SK-N-SH treated with all-trans-retinoic acid at 6 μM for 48 hours (cell line): ENCODE results near the gene CHN1.

ENCODE experiments used
- ATAC-seq: fragments of 200-7000 bp; cut with Tn5 transposase; 3 replicates; pipeline ENCODE4 v1.9.1; 2020; ENCODE audit warnings: mild to moderate bottlenecking, moderate library complexity
- ARNTL ChIP-seq: fragments of 450-650 bp; formaldehyde crosslinking; IDR thresholded peaks from 2 replicates; pipeline ENCODE4 v1.5.0; 2020; ENCODE audit warnings: low read depth, mild to moderate bottlenecking, moderate library complexity, borderline replicate concordance
- BACH2 ChIP-seq: fragments of 250-450 bp; sonication (Bioruptor Pico); IDR thresholded peaks from 2 replicates; pipeline ENCODE4 v1.9.0; 2021; ENCODE audit warnings: mild to moderate bottlenecking, borderline replicate concordance
- CSDC2 ChIP-seq: fragments of 250-450 bp; sonication (Bioruptor Pico); IDR thresholded peaks from 2 replicates; pipeline ENCODE4 v1.5.0; 2020; ENCODE audit warnings: mild to moderate bottlenecking, moderate library complexity
- ESRRG ChIP-seq: fragments of 250-450 bp; sonication (Bioruptor Pico); IDR thresholded peaks from 2 replicates; pipeline ENCODE4 v1.6.1; 2021; ENCODE audit warnings: mild to moderate bottlenecking
- GLIS3 ChIP-seq: fragments of 250-450 bp; sonication (Bioruptor Pico); IDR thresholded peaks from 2 replicates; pipeline ENCODE4 v1.5.0; 2020; ENCODE audit warnings: mild to moderate bottlenecking, moderate library complexity
- ISL1 ChIP-seq: fragments of 250-450 bp; sonication (Bioruptor Pico); IDR thresholded peaks from 2 replicates; pipeline ENCODE4 v2.1.2; 2022; ENCODE audit warnings: mild to moderate bottlenecking, moderate library complexity
- OSR1 ChIP-seq: fragments of 250-450 bp; sonication (Bioruptor Pico); IDR thresholded peaks from 2 replicates; pipeline ENCODE4 v1.8.0; 2022; ENCODE audit warnings: moderate library complexity, mild to moderate bottlenecking, inconsistent platforms
- PPARA ChIP-seq: fragments of 250-450 bp; sonication (Bioruptor Pico); IDR thresholded peaks from 2 replicates; pipeline ENCODE4 v1.5.0; 2020; ENCODE audit warnings: mild to moderate bottlenecking, borderline replicate concordance
- RARB ChIP-seq: fragments of 250-450 bp; sonication (Bioruptor Pico); IDR thresholded peaks from 2 replicates; pipeline ENCODE4 v1.8.0; 2021; ENCODE audit warnings: mild to moderate bottlenecking, moderate library complexity
- SNAI2 ChIP-seq: fragments of 250-450 bp; sonication (Bioruptor Pico); IDR thresholded peaks from 2 replicates; pipeline ENCODE4 v1.5.0; 2020; ENCODE audit warnings: mild to moderate bottlenecking, moderate library complexity
- TCF4 ChIP-seq: fragments of 250-450 bp; sonication (Bioruptor Pico); IDR thresholded peaks from 2 replicates; pipeline ENCODE4 v1.8.0; 2021; ENCODE audit warnings: mild to moderate bottlenecking, moderate library complexity, borderline replicate concordance
- TOX ChIP-seq: fragments of 250-450 bp; sonication (Bioruptor Pico); IDR thresholded peaks from 2 replicates; pipeline ENCODE4 v1.8.0; 2021; ENCODE audit warnings: mild to moderate bottlenecking, moderate library complexity, borderline replicate concordance
- ZC3H10 ChIP-seq: fragments of 250-450 bp; sonication (Bioruptor Pico); IDR thresholded peaks from 2 replicates; pipeline ENCODE4 v1.5.1; 2021; ENCODE audit warnings: mild to moderate bottlenecking, moderate library complexity
- ZFP3 ChIP-seq: fragments of 250-450 bp; sonication (Bioruptor Pico); IDR thresholded peaks from 2 replicates; pipeline ENCODE4 v1.5.0; 2020; ENCODE audit warnings: mild to moderate bottlenecking, moderate library complexity
- ZNF565 ChIP-seq: fragments of 450-650 bp; formaldehyde crosslinking; conservative IDR thresholded peaks from 2 replicates; pipeline ENCODE4 v1.5.0; 2020; ENCODE audit warnings: low read depth, mild to moderate bottlenecking, moderate library complexity
- ZNF8 ChIP-seq: fragments of 450-650 bp; formaldehyde crosslinking; IDR thresholded peaks from 2 replicates; pipeline ENCODE4 v1.5.0; 2020; ENCODE audit warnings: mild to moderate bottlenecking, moderate library complexity
- TF ChIP-seq, protein P1 (sequence below): fragments of 250-450 bp; sonication (Bioruptor Pico); IDR thresholded peaks from 2 replicates; pipeline ENCODE4 v1.5.0; 2020; ENCODE audit warnings: mild to moderate bottlenecking, moderate library complexity
- TF ChIP-seq, protein P2 (sequence below): fragments of 250-450 bp; sonication (Bioruptor Pico); IDR thresholded peaks from 2 replicates; pipeline ENCODE4 v1.5.1; 2020; ENCODE audit warnings: low read depth, mild to moderate bottlenecking, moderate library complexity
- TF ChIP-seq, protein P3 (sequence below): fragments of 250-450 bp; sonication (Bioruptor Pico); IDR thresholded peaks from 2 replicates; pipeline ENCODE4 v1.8.0; 2020; ENCODE audit warnings: mild to moderate bottlenecking, moderate library complexity, borderline replicate concordance
- TF ChIP-seq, protein P4 (sequence below): fragments of 250-450 bp; sonication (Bioruptor Pico); IDR thresholded peaks from 2 replicates; pipeline ENCODE4 v1.5.1; 2021; ENCODE audit warnings: mild to moderate bottlenecking, moderate library complexity
- TF ChIP-seq, protein P5 (sequence below): fragments of 250-450 bp; sonication (Bioruptor Pico); IDR thresholded peaks from 2 replicates; pipeline ENCODE4 v1.8.0; 2021; ENCODE audit warnings: low read depth, mild to moderate bottlenecking, moderate library complexity, borderline replicate concordance

The CHN1 gene

GRCh38 chr2:174897286-174897685 lies 107.9 kb downstream of the CHN1 start:
- TF ChIP-seq, protein P1, sequence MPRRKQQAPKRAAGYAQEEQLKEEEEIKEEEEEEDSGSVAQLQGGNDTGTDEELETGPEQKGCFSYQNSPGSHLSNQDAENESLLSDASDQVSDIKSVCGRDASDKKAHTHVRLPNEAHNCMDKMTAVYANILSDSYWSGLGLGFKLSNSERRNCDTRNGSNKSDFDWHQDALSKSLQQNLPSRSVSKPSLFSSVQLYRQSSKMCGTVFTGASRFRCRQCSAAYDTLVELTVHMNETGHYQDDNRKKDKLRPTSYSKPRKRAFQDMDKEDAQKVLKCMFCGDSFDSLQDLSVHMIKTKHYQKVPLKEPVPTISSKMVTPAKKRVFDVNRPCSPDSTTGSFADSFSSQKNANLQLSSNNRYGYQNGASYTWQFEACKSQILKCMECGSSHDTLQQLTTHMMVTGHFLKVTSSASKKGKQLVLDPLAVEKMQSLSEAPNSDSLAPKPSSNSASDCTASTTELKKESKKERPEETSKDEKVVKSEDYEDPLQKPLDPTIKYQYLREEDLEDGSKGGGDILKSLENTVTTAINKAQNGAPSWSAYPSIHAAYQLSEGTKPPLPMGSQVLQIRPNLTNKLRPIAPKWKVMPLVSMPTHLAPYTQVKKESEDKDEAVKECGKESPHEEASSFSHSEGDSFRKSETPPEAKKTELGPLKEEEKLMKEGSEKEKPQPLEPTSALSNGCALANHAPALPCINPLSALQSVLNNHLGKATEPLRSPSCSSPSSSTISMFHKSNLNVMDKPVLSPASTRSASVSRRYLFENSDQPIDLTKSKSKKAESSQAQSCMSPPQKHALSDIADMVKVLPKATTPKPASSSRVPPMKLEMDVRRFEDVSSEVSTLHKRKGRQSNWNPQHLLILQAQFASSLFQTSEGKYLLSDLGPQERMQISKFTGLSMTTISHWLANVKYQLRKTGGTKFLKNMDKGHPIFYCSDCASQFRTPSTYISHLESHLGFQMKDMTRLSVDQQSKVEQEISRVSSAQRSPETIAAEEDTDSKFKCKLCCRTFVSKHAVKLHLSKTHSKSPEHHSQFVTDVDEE (CRISPR knock-in tag) = no peak
- TF ChIP-seq ESRRG (no peak), OSR1 (CRISPR knock-in tag) (no peak), BACH2 (no peak), TCF4 (CRISPR knock-in tag) (no peak), ARNTL (CRISPR knock-in tag) (no peak), SNAI2 (no peak), CSDC2 (CRISPR knock-in tag) (no peak), TOX (no peak), ISL1 (CRISPR knock-in tag) (no peak), PPARA (CRISPR knock-in tag) (no peak), ZNF8 (CRISPR knock-in tag) (no peak)
- TF ChIP-seq, protein P2, sequence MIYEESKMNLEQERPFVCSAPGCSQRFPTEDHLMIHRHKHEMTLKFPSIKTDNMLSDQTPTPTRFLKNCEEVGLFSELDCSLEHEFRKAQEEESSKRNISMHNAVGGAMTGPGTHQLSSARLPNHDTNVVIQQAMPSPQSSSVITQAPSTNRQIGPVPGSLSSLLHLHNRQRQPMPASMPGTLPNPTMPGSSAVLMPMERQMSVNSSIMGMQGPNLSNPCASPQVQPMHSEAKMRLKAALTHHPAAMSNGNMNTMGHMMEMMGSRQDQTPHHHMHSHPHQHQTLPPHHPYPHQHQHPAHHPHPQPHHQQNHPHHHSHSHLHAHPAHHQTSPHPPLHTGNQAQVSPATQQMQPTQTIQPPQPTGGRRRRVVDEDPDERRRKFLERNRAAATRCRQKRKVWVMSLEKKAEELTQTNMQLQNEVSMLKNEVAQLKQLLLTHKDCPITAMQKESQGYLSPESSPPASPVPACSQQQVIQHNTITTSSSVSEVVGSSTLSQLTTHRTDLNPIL = no peak
- TF ChIP-seq, protein P3, sequence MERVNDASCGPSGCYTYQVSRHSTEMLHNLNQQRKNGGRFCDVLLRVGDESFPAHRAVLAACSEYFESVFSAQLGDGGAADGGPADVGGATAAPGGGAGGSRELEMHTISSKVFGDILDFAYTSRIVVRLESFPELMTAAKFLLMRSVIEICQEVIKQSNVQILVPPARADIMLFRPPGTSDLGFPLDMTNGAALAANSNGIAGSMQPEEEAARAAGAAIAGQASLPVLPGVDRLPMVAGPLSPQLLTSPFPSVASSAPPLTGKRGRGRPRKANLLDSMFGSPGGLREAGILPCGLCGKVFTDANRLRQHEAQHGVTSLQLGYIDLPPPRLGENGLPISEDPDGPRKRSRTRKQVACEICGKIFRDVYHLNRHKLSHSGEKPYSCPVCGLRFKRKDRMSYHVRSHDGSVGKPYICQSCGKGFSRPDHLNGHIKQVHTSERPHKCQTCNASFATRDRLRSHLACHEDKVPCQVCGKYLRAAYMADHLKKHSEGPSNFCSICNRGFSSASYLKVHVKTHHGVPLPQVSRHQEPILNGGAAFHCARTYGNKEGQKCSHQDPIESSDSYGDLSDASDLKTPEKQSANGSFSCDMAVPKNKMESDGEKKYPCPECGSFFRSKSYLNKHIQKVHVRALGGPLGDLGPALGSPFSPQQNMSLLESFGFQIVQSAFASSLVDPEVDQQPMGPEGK (CRISPR knock-in tag) = no peak

DNA sequence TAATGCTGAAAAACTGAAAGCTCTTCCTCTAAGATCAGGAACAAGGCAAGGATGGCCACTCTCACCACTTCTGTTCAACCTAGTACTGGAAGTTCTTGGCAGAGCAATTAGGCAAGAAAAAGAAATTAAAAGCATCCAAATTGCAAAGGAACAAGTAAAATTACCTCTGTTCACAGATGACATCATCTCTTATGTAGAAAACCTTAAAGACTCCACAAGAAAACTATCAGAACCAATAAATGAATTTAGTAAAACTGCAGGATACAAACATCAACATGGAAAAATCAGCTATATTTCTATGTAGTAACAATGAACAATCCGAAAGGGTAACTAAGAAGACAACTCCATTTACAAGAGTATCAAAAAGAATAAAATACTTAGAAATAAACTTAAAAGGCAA lies 112.2 kb downstream of the CHN1 start:
- ATAC-seq = no peak
- no peak for TF ChIP-seq BACH2
- no peak for TF ChIP-seq ZFP3 (CRISPR knock-in tag)
- no peak for TF ChIP-seq ZNF565 (CRISPR knock-in tag)
- TF ChIP-seq ISL1 (CRISPR knock-in tag) = no peak
- TF ChIP-seq, protein P2 = no peak
- no peak for TF ChIP-seq SNAI2
- TF ChIP-seq OSR1 (CRISPR knock-in tag) = no peak
- no peak for TF ChIP-seq ARNTL (CRISPR knock-in tag)
- TF ChIP-seq TCF4 (CRISPR knock-in tag) = no peak
- no peak for TF ChIP-seq RARB (CRISPR knock-in tag)
- TF ChIP-seq, protein P3 (CRISPR knock-in tag) = no peak

More at GRCh38 chr2:174897286-174897685, 107.9 kb downstream of the CHN1 start:
- no peak for ATAC-seq

- ATAC-seq = no peak
- no peak for TF ChIP-seq TCF4 (CRISPR knock-in tag)
- no peak for TF ChIP-seq ZC3H10 (CRISPR knock-in tag)
- TF ChIP-seq, protein P1 (CRISPR knock-in tag) = no peak
- no peak for TF ChIP-seq PPARA (CRISPR knock-in tag)
- TF ChIP-seq GLIS3 = no peak
- TF ChIP-seq ZFP3 (CRISPR knock-in tag) = no peak
- TF ChIP-seq, protein P4, sequence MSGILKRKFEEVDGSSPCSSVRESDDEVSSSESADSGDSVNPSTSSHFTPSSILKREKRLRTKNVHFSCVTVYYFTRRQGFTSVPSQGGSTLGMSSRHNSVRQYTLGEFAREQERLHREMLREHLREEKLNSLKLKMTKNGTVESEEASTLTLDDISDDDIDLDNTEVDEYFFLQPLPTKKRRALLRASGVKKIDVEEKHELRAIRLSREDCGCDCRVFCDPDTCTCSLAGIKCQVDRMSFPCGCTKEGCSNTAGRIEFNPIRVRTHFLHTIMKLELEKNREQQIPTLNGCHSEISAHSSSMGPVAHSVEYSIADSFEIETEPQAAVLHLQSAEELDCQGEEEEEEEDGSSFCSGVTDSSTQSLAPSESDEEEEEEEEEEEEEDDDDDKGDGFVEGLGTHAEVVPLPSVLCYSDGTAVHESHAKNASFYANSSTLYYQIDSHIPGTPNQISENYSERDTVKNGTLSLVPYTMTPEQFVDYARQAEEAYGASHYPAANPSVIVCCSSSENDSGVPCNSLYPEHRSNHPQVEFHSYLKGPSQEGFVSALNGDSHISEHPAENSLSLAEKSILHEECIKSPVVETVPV = no peak
- no peak for TF ChIP-seq SNAI2
- no peak for TF ChIP-seq CSDC2 (CRISPR knock-in tag)
- TF ChIP-seq, protein P5, sequence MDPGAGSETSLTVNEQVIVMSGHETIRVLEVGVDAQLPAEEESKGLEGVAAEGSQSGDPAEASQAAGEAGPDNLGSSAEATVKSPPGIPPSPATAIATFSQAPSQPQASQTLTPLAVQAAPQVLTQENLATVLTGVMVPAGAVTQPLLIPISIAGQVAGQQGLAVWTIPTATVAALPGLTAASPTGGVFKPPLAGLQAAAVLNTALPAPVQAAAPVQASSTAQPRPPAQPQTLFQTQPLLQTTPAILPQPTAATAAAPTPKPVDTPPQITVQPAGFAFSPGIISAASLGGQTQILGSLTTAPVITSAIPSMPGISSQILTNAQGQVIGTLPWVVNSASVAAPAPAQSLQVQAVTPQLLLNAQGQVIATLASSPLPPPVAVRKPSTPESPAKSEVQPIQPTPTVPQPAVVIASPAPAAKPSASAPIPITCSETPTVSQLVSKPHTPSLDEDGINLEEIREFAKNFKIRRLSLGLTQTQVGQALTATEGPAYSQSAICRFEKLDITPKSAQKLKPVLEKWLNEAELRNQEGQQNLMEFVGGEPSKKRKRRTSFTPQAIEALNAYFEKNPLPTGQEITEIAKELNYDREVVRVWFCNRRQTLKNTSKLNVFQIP (CRISPR knock-in tag) = no peak
- no peak for TF ChIP-seq ZNF8 (CRISPR knock-in tag)
- no peak for TF ChIP-seq ARNTL (CRISPR knock-in tag)
- no peak for TF ChIP-seq OSR1 (CRISPR knock-in tag)
Measured at GRCh38 chr2:174892546-174892945, 112.6 kb downstream of the CHN1 start.
